ENCODE results near the gene INPP1. TPM values are rescaled to one million over a fixed set of nuclear protein-coding genes. Genes with fewer than 3 reads are reported as not detected.
A peak's percentile ranks its signal among the peaks of the same experiment; 100 is the strongest.
"Not testable (repeated sequence)": the region's sequence is repeated elsewhere in the genome, so short reads cannot be mapped to it uniquely, and the experiment has no call there.

INPP1 gene, protein sequence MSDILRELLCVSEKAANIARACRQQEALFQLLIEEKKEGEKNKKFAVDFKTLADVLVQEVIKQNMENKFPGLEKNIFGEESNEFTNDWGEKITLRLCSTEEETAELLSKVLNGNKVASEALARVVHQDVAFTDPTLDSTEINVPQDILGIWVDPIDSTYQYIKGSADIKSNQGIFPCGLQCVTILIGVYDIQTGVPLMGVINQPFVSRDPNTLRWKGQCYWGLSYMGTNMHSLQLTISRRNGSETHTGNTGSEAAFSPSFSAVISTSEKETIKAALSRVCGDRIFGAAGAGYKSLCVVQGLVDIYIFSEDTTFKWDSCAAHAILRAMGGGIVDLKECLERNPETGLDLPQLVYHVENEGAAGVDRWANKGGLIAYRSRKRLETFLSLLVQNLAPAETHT
- 10 to 100 TPM in 1 of 2 donors, 1 to 10 TPM in 1; 9.2 to 24.1 TPM for total RNA-seq

- peak within 1 kb of the TSS in 1 of 2 donors; percentile 80 for H3K27ac Mint-ChIP-seq
- DNase-seq (ENCODE audit: low spot score in 2 of 2), result peak; percentile 47 to 77
- ATAC-seq, result peak; percentile 76 to 77
- peaks cover 0 to 6% of the 10 kb centered on the region in 2 donors for H3K36me3 Mint-ChIP-seq
- no peaks in the 10 kb centered on the region for H3K9me3 Mint-ChIP-seq
Measured at GRCh38 chr2:190343536-190344275, at the start of gene INPP1. Gene INPP1, plus strand, starts transcription at chr2:190343589. Its CDS starts 16,514 bp downstream, at chr2:190360103.

DNA sequence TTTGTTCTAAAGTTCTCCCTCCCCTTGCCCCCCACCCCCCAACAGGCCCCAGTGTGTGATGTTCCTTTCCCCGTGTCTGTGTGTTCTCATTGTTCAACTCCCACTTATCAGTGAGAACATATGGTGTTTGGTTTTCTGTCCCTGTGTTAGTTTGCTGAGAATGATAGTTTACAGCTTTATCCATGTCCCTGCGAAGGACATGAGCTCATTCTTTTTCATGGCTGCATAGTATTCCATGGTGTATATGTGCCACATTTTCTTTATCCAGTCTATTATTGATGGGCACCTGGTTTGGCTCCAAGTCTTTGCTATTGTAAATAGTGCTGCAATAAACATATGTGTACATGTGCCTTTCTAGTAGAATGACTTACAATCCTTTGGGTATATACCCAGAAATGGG lies 45.5 kb upstream of the INPP1 start:
- ATAC-seq; H3K27ac Mint-ChIP-seq; DNase-seq (ENCODE audit: low spot score in 2 of 2): not testable (repeated sequence)
- H3K9me3 Mint-ChIP-seq, result peaks cover 6 to 12% of the 10 kb centered on the region in 2 donors
- H3K36me3 Mint-ChIP-seq, result peaks cover 25 to 47% of the 10 kb centered on the region in 2 donors

- no peak for ATAC-seq
- H3K36me3 Mint-ChIP-seq, result peaks cover 29 to 52% of the 10 kb centered on the region in 2 donors
- no peak for DNase-seq (ENCODE audit: low spot score in 2 of 2)
- H3K9me3 Mint-ChIP-seq, result peaks cover 6 to 12% of the 10 kb centered on the region in 2 donors
- H3K27ac Mint-ChIP-seq, result no peak overlapping the region
Measured at GRCh38 chr2:190301032-190301431, 42.4 kb upstream of the INPP1 start.

- peak overlapping the region in 1 of 2 donors; percentile 70 for H3K27ac Mint-ChIP-seq
- no peak for ATAC-seq
- no peak for DNase-seq (ENCODE audit: low spot score in 2 of 2)
- peaks cover 6 to 12% of the 10 kb centered on the region in 2 donors for H3K9me3 Mint-ChIP-seq
- peaks cover 29 to 52% of the 10 kb centered on the region in 2 donors for H3K36me3 Mint-ChIP-seq
Measured at GRCh38 chr2:190302052-190302451, 41.3 kb upstream of the INPP1 start.

- peaks cover 6 to 12% of the 10 kb centered on the region in 2 donors for H3K9me3 Mint-ChIP-seq
- peaks cover 29 to 43% of the 10 kb centered on the region in 2 donors for H3K36me3 Mint-ChIP-seq
- DNase-seq (ENCODE audit: low spot score in 2 of 2) (no peak), ATAC-seq (no peak)
- H3K27ac Mint-ChIP-seq, result no peak overlapping the region
Measured at GRCh38 chr2:190303647-190304046, 39.7 kb upstream of the INPP1 start.

DNA sequence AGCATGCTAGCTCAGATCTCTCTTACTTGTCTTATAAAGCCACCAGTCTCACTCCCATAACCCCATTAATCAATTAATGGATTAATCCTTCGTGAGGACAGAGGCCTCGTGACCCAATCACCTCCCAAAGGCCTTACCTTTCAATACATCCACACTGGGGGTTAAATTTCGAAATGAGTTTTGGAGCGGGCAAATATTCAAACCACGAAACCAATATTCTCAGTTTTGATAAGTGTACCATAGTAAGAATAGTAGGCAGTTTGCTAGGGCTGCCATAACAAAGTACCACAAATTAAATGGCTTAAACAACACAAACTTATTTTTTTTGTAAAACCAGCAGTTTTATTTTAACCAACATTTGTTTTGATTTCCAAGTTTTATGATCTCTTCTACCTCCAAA lies 39.0 kb upstream of the INPP1 start:
- H3K9me3 Mint-ChIP-seq, result peaks cover 6 to 12% of the 10 kb centered on the region in 2 donors
- H3K36me3 Mint-ChIP-seq, result peaks cover 29 to 40% of the 10 kb centered on the region in 2 donors
- no peak overlapping the region for H3K27ac Mint-ChIP-seq
- ATAC-seq (no peak), DNase-seq (ENCODE audit: low spot score in 2 of 2) (no peak)

DNA sequence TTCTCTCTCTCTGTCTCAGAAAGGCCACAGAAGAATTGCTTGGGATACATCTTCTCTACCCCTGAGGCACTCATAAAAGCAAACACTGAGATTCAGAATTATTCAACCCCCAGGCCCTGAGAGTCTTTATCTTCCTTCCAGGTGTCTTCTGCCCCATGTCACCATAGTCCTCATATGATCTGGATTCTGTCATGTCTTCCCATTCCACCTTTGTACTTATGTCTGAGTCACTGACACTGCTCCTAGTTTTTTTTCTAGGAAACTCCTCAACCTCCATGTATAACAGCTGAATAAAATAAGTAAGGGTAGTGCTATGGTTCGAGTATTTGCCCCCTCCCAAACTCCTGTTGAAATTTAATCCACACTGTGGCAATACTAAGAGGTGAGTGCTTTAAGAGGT lies 35.4 kb upstream of the INPP1 start:
- no peak overlapping the region for H3K27ac Mint-ChIP-seq
- DNase-seq (ENCODE audit: low spot score in 2 of 2) (no peak), ATAC-seq (no peak)
- no peaks in the 10 kb centered on the region for H3K9me3 Mint-ChIP-seq
- peaks cover 7 to 9% of the 10 kb centered on the region in 2 donors for H3K36me3 Mint-ChIP-seq

GRCh38 chr2:190311893-190312634 lies 31.3 kb upstream of the INPP1 start:
- no peaks in the 10 kb centered on the region for H3K9me3 Mint-ChIP-seq
- H3K27ac Mint-ChIP-seq, result no peak overlapping the region
- H3K36me3 Mint-ChIP-seq, result peaks cover 4 to 17% of the 10 kb centered on the region in 2 donors
- DNase-seq (ENCODE audit: low spot score in 2 of 2) (no peak), ATAC-seq (no peak)

DNA sequence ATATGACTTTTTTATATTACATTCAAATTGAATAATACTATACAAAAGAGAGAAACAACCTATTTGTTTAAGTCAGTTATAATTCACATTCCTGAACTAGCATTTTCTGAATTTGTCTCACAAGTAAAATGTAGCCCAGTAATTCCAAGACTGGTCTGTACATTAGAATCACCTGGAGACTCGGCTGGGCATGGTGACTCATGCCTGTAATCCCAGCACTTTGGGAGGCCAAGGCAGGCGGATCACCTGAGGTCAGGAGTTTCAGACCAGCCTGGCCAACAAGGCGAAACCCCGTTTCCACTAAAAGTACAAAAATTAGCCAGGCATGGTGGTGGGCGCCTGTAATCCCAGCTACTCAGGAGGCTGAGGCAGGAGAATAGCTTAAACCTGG lies 30.8 kb upstream of the INPP1 start:
- DNase-seq (ENCODE audit: low spot score in 2 of 2); ATAC-seq; H3K9me3 Mint-ChIP-seq; H3K27ac Mint-ChIP-seq: not testable (repeated sequence)
- H3K36me3 Mint-ChIP-seq, result peaks cover 4 to 23% of the 10 kb centered on the region in 2 donors

GRCh38 chr2:190313880-190314279 lies 29.5 kb upstream of the INPP1 start:
- ATAC-seq (no peak), DNase-seq (ENCODE audit: low spot score in 2 of 2) (no peak)
- peaks cover 4 to 24% of the 10 kb centered on the region in 2 donors for H3K36me3 Mint-ChIP-seq

DNA sequence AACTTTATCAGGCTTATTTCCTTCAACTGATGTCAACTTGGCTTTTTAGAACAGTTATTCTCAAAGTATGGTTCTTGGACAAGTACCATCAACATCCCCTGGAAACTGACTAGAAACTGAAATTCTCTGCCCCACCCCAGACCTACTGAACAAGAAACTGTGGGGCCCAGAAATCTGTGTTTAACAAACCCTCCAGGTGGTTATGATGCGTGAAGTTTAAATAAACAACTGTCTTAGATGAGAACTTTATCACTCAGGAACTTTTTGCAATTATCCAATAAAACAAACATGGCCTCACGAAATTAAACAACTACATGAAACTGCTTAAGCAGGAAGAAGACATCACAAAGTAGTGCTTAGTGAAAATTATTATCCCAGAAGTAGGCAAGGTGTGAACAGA lies 28.1 kb upstream of the INPP1 start:
- Mint-ChIP-seq H3K36me3 (peaks cover 12 to 34% of the 10 kb centered on the region in 2 donors), H3K27ac (no peak overlapping the region), H3K9me3 (no peaks in the 10 kb centered on the region)
- ATAC-seq (no peak), DNase-seq (ENCODE audit: low spot score in 2 of 2) (no peak)

More at GRCh38 chr2:190313880-190314279, 29.5 kb upstream of the INPP1 start:
- Mint-ChIP-seq H3K9me3 (no peaks in the 10 kb centered on the region), H3K27ac (no peak overlapping the region)

DNA sequence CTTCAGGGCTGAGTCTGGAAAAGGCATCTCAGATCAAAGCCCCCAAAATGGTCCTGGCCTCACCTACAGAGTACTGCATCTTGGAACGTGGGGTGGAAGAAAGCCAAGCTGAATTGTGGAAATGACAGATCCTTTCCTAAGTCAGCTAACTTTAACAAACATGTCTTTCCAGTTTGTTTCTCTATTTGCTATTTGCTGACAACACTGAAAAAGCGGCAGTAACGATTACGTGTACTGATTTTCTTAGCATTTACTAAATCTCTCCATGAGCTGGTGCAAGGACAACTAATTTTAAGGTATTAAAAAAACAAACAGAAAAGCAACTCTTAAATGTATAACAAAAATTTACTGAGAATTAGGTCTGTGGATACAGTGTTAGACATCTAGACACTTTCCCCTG lies 24.9 kb upstream of the INPP1 start:
- no peak for DNase-seq (ENCODE audit: low spot score in 2 of 2)
- Mint-ChIP-seq H3K36me3 (peaks cover 17 to 33% of the 10 kb centered on the region in 2 donors), H3K9me3 (peaks cover 2 to 4% of the 10 kb centered on the region in 2 donors), H3K27ac (peak overlapping the region in 1 of 2 donors; percentile 94)
- ATAC-seq, result no peak

DNA sequence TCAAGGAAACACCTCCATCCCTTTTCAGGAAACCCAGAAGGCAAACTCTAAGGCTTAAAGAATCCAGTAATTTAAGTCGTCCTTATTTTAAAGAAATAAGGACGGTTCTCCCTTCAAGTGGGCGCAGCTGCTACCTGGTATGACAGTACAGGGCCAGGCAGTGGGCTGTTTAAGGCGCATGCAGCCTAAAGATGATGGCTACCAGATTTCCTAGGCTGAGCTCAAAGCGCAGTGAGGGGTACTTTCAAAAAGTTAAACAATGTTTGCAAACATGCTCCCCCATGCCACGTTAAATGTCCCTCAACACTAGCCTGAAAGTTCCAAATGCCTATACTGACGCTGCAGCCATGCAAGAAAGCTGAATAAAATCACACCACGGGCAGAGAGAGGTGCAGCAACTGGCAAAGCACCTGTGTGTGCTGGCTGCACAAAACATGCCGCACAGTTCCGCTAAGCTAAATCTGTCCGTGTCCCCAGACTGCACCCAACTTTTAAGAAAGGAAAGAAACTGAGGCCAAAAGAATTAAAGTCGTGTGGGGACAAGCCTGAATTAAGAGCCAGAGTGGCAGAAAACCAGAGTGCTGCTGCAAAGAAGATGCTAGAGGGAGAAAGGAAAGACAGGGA lies 24.3 kb upstream of the INPP1 start:
- ATAC-seq (peak; percentile 6 to 39), DNase-seq (ENCODE audit: low spot score in 2 of 2) (peak in 1 of 2 donors; percentile 14)
- H3K27ac Mint-ChIP-seq, result peak overlapping the region; percentile 94 to 99
- H3K9me3 Mint-ChIP-seq, result peaks cover 2 to 4% of the 10 kb centered on the region in 2 donors
- peaks cover 17 to 33% of the 10 kb centered on the region in 2 donors for H3K36me3 Mint-ChIP-seq

- DNase-seq (ENCODE audit: low spot score in 2 of 2) (peak; percentile 87 to 93), ATAC-seq (peak; percentile 93 to 94)
- peaks cover 17 to 30% of the 10 kb centered on the region in 2 donors for H3K36me3 Mint-ChIP-seq
Measured at GRCh38 chr2:190319555-190320498, 23.6 kb upstream of the INPP1 start, which contains the start of gene HIBCH. Gene HIBCH, minus strand, starts transcription at chr2:190319826. Its CDS starts 76 bp downstream, at chr2:190319750.

GRCh38 chr2:190320696-190321095 lies 22.7 kb upstream of the INPP1 start:
- peak overlapping the region; percentile 92 to 94 for H3K27ac Mint-ChIP-seq
- ATAC-seq (peak; percentile 46 to 61), DNase-seq (ENCODE audit: low spot score in 2 of 2) (peak in 1 of 2 donors; percentile 42)
- H3K36me3 Mint-ChIP-seq, result peaks cover 17 to 22% of the 10 kb centered on the region in 2 donors
- H3K9me3 Mint-ChIP-seq, result peaks cover 2 to 4% of the 10 kb centered on the region in 2 donors

More at GRCh38 chr2:190319555-190320498, 23.6 kb upstream of the INPP1 start, which contains the start of gene HIBCH:
- H3K27ac Mint-ChIP-seq, result peak within 1 kb of the TSS; percentile 94 to 99
- peaks cover 2 to 4% of the 10 kb centered on the region in 2 donors for H3K9me3 Mint-ChIP-seq

Measured in activated naive CD4-positive, alpha-beta T cell treated with anti-CD3 and anti-CD28 coated beads, Interleukin-2, amount 50 U/mL, for 72 hours (primary cell).